ENCODE data around the gene DNER. TPM values are rescaled to one million over a fixed set of nuclear protein-coding genes. Genes with fewer than 3 reads are reported as not detected.
A peak's percentile ranks its signal among the peaks of the same experiment; 100 is the strongest.

Gene DNER
- total RNA-seq, 1 experiment from 2014 or later, result 3.7 TPM

GRCh38 chr2:229562472-229563127 is 151.8 kb downstream of the DNER start (continued):
- TF ChIP-seq, protein P1, sequence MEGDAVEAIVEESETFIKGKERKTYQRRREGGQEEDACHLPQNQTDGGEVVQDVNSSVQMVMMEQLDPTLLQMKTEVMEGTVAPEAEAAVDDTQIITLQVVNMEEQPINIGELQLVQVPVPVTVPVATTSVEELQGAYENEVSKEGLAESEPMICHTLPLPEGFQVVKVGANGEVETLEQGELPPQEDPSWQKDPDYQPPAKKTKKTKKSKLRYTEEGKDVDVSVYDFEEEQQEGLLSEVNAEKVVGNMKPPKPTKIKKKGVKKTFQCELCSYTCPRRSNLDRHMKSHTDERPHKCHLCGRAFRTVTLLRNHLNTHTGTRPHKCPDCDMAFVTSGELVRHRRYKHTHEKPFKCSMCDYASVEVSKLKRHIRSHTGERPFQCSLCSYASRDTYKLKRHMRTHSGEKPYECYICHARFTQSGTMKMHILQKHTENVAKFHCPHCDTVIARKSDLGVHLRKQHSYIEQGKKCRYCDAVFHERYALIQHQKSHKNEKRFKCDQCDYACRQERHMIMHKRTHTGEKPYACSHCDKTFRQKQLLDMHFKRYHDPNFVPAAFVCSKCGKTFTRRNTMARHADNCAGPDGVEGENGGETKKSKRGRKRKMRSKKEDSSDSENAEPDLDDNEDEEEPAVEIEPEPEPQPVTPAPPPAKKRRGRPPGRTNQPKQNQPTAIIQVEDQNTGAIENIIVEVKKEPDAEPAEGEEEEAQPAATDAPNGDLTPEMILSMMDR (IDR thresholded peaks at IDR 0.05), result no peak

DNA sequence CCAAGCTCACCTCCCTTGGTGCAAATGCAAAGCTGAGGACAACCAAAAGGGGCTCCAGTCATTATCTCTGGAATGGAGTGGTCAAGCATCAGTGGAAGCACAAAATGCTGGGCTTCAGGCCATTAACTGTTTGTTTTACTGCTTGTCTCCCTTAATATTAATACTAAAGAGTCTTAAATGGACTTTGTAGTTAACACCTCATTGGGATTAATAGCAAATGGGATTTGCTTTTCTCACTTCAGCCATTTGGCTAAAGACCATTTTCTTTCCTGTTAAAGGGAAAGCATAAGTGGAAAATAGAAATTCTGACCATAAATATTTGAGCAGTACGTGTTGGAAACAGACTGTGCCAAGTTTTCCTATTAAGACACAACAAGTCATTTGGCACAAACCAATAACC is 154.4 kb downstream of the DNER start:
- DNase-seq (ENCODE audit: low spot score) (no peak), ATAC-seq (no peak)
- Mint-ChIP-seq H3K4me1 (no peaks in the 10 kb centered on the region), H3K9me3 (peaks cover 10% of the 10 kb centered on the region), H3K36me3 (no peaks in the 10 kb centered on the region), H3K4me3 (no peak overlapping the region), H3K27me3 (ENCODE audit: low read depth) (no peaks in the 10 kb centered on the region), H3K27ac (no peak overlapping the region)
- TF ChIP-seq GRHL2 (CRISPR knock-in tag; IDR thresholded peaks at IDR 0.05; ENCODE audit: insufficient replicate concordance, severe bottlenecking) (no peak), RELA (CRISPR knock-in tag; IDR thresholded peaks at IDR 0.05; ENCODE audit: borderline replicate concordance) (no peak)
- POLR2A ChIA-PET, result no interaction called here
- CTCF ChIA-PET, result no interaction called here

DNA sequence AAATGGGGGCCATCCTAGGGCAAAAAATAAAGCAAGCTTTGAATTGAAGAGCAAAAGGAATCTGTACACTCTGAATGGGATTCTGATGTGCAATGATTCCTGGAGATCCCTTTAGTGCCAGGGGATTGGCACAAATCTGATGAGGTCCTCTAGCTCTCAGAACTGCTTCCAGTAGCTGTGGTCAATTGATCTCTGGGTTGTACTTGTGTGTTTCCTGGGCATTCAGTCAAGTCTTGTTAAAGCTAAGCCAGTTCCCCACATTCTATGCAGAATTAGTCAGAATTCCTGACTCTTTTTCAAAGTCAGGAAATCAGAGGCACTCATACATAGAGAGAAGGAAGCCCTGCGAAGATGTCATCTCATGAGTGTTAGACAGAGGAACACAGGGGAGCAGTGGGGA is 161.3 kb downstream of the DNER start:
- TF ChIP-seq ZBTB21 (CRISPR knock-in tag; IDR thresholded peaks at IDR 0.05; ENCODE audit: borderline replicate concordance), result no peak
- TF ChIP-seq, protein P2, sequence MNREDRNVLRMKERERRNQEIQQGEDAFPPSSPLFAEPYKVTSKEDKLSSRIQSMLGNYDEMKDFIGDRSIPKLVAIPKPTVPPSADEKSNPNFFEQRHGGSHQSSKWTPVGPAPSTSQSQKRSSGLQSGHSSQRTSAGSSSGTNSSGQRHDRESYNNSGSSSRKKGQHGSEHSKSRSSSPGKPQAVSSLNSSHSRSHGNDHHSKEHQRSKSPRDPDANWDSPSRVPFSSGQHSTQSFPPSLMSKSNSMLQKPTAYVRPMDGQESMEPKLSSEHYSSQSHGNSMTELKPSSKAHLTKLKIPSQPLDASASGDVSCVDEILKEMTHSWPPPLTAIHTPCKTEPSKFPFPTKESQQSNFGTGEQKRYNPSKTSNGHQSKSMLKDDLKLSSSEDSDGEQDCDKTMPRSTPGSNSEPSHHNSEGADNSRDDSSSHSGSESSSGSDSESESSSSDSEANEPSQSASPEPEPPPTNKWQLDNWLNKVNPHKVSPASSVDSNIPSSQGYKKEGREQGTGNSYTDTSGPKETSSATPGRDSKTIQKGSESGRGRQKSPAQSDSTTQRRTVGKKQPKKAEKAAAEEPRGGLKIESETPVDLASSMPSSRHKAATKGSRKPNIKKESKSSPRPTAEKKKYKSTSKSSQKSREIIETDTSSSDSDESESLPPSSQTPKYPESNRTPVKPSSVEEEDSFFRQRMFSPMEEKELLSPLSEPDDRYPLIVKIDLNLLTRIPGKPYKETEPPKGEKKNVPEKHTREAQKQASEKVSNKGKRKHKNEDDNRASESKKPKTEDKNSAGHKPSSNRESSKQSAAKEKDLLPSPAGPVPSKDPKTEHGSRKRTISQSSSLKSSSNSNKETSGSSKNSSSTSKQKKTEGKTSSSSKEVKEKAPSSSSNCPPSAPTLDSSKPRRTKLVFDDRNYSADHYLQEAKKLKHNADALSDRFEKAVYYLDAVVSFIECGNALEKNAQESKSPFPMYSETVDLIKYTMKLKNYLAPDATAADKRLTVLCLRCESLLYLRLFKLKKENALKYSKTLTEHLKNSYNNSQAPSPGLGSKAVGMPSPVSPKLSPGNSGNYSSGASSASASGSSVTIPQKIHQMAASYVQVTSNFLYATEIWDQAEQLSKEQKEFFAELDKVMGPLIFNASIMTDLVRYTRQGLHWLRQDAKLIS (CRISPR knock-in tag; IDR thresholded peaks at IDR 0.05; ENCODE audit: borderline replicate concordance), result no peak
- TF ChIP-seq, protein P3, sequence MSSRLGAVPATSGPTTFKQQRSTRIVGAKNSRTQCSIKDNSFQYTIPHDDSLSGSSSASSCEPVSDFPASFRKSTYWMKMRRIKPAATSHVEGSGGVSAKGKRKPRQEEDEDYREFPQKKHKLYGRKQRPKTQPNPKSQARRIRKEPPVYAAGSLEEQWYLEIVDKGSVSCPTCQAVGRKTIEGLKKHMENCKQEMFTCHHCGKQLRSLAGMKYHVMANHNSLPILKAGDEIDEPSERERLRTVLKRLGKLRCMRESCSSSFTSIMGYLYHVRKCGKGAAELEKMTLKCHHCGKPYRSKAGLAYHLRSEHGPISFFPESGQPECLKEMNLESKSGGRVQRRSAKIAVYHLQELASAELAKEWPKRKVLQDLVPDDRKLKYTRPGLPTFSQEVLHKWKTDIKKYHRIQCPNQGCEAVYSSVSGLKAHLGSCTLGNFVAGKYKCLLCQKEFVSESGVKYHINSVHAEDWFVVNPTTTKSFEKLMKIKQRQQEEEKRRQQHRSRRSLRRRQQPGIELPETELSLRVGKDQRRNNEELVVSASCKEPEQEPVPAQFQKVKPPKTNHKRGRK (CRISPR knock-in tag; IDR thresholded peaks at IDR 0.05; ENCODE audit: borderline replicate concordance), result no peak
- ATAC-seq (no peak), DNase-seq (ENCODE audit: low spot score) (no peak)
- H3K36me3 Mint-ChIP-seq, result no peaks in the 10 kb centered on the region
- no peak overlapping the region for H3K27ac Mint-ChIP-seq
- no peaks in the 10 kb centered on the region for H3K4me1 Mint-ChIP-seq
- POLR2A ChIA-PET, result no interaction called here
- H3K27me3 Mint-ChIP-seq (ENCODE audit: low read depth), result no peaks in the 10 kb centered on the region
- CTCF ChIA-PET, result no interaction called here
- H3K4me3 Mint-ChIP-seq, result no peak overlapping the region
- H3K9me3 Mint-ChIP-seq, result peaks cover 9% of the 10 kb centered on the region

- H3K4me1 Mint-ChIP-seq, result peaks cover 8% of the 10 kb centered on the region
Observed at GRCh38 chr2:229543176-229543873, 171.0 kb downstream of the DNER start.

More at GRCh38 chr2:229543176-229543873, 171.0 kb downstream of the DNER start:
- DNase-seq (ENCODE audit: low spot score) (no peak), ATAC-seq (peak; percentile 84)
- ChIA-PET CTCF (no interaction called here), POLR2A (no interaction called here)
- Mint-ChIP-seq H3K27me3 (ENCODE audit: low read depth) (no peaks in the 10 kb centered on the region), H3K4me3 (no peak overlapping the region), H3K27ac (no peak overlapping the region), H3K36me3 (no peaks in the 10 kb centered on the region), H3K9me3 (no peaks in the 10 kb centered on the region; the same call in 1 of the 2 replicates)
- TF ChIP-seq FOXP4 (CRISPR knock-in tag; IDR thresholded peaks at IDR 0.05), result no peak
- no peak for TF ChIP-seq OVOL2 (CRISPR knock-in tag; IDR thresholded peaks at IDR 0.05; ENCODE audit: borderline replicate concordance)
- no peak for TF ChIP-seq GTF2I (CRISPR knock-in tag; conservative IDR thresholded peaks at IDR 0.05)
- TF ChIP-seq SMAD4 (CRISPR knock-in tag; IDR thresholded peaks at IDR 0.05), result no peak
- TF ChIP-seq, protein P4, sequence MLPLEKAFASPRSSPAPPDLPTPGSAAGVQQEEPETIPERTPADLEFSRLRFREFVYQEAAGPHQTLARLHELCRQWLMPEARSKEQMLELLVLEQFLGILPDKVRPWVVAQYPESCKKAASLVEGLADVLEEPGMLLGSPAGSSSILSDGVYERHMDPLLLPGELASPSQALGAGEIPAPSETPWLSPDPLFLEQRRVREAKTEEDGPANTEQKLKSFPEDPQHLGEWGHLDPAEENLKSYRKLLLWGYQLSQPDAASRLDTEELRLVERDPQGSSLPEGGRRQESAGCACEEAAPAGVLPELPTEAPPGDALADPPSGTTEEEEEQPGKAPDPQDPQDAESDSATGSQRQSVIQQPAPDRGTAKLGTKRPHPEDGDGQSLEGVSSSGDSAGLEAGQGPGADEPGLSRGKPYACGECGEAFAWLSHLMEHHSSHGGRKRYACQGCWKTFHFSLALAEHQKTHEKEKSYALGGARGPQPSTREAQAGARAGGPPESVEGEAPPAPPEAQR (CRISPR knock-in tag; IDR thresholded peaks at IDR 0.05), result no peak
- no peak for TF ChIP-seq ETV6 (CRISPR knock-in tag; IDR thresholded peaks at IDR 0.05)
- no peak for TF ChIP-seq ESRRA (CRISPR knock-in tag; IDR thresholded peaks at IDR 0.05; ENCODE audit: borderline replicate concordance)
- no peak for TF ChIP-seq HMGA2 (CRISPR knock-in tag; IDR thresholded peaks at IDR 0.05)
- TF ChIP-seq ATF1 (CRISPR knock-in tag; IDR thresholded peaks at IDR 0.05), result no peak
- TF ChIP-seq SP1 (CRISPR knock-in tag; conservative IDR thresholded peaks at IDR 0.05), result no peak
- TF ChIP-seq TCF7 (CRISPR knock-in tag; IDR thresholded peaks at IDR 0.05; ENCODE audit: low read depth), result no peak

Measured in WTC11 (cell line).